Camera-type eye (tissue), 1 donor: Measurements from ENCODE around the gene SYP. TPM values are rescaled to one million over a fixed set of nuclear protein-coding genes. Genes with fewer than 3 reads are reported as not detected.

Experiments used
- total RNA-seq: library from RNA; depleted of rRNA; stranded (reverse); fragments of >200 nt; gene quantifications from one replicate; pipeline ENCODE4 v1.2.3, GENCODE V29; 2014

The SYP gene
- 152 TPM for total RNA-seq

GRCh38 chrX:49199906-49200771, at the start of gene SYP:
Gene SYP, minus strand, starts transcription at chrX:49200193. Its CDS starts 7 bp downstream, at chrX:49200186.

GRCh38 chrX:49233176-49233575, 33.2 kb upstream of the SYP start, which contains the start of gene CACNA1F:
Gene CACNA1F, minus strand, starts transcription at chrX:49233340. Its CDS starts 31 bp downstream, at chrX:49233309.

GRCh38 chrX:49186125-49187027, 13.6 kb downstream of the SYP start, which contains the start of gene PRICKLE3:
Gene PRICKLE3, minus strand, starts transcription at chrX:49186373. Its CDS starts 76 bp downstream, at chrX:49186297.

GRCh38 chrX:49171752-49172279, 28.2 kb downstream of the SYP start, which contains the start of gene PLP2:
Gene PLP2, plus strand, starts transcription at chrX:49171898. Its CDS starts 103 bp downstream, at chrX:49172001.

GRCh38 chrX:49162620-49163019, 37.4 kb downstream of the SYP start, which contains the start of gene MAGIX:
Gene MAGIX, plus strand, starts transcription at chrX:49162758. Its CDS starts 132 bp downstream, at chrX:49162890.

Other genes starting within 250 kb of the SYP start
- 35.0 TPM for gene OTUD5, start 242.6 kb downstream of the SYP start, total RNA-seq
- gene KCND1, start 228.3 kb downstream of the SYP start, total RNA-seq, result 3.6 TPM
- gene GRIPAP1, start 197.9 kb downstream of the SYP start, total RNA-seq, result 46.4 TPM
- gene TFE3, start 156.8 kb downstream of the SYP start, total RNA-seq, result 26.9 TPM
- gene CCDC120, start 141.2 kb downstream of the SYP start, total RNA-seq, result 5.6 TPM
- gene PRAF2, start 126.2 kb downstream of the SYP start, total RNA-seq, result 8.6 TPM
- 41.8 TPM for gene WDR45, start 120.3 kb downstream of the SYP start, total RNA-seq
- gene GPKOW, start 76.5 kb downstream of the SYP start, total RNA-seq, result 26.9 TPM
- 6.5 TPM for gene MAGIX, start 37.4 kb downstream of the SYP start, total RNA-seq
- gene PLP2, start 28.3 kb downstream of the SYP start, total RNA-seq, result 3.4 TPM
- gene PRICKLE3, start 13.8 kb downstream of the SYP start, total RNA-seq, result 6.6 TPM
- gene CACNA1F, start 33.1 kb upstream of the SYP start, total RNA-seq, result 27.9 TPM
- 11.6 TPM for gene CCDC22, start 35.3 kb upstream of the SYP start, total RNA-seq
- gene FOXP3, start 64.5 kb upstream of the SYP start, total RNA-seq, result not detected
- gene PPP1R3F, start 69.6 kb upstream of the SYP start, total RNA-seq, result 9.8 TPM
- not detected for gene GAGE10, start 103.5 kb upstream of the SYP start, total RNA-seq
- gene GAGE12J, start 121.8 kb upstream of the SYP start, total RNA-seq, result not detected
- gene GAGE13, start 131.4 kb upstream of the SYP start, total RNA-seq, result not detected